A673 (cell line): ENCODE results near the gene ADARB2. TPM values are rescaled to one million over a fixed set of nuclear protein-coding genes. Genes with fewer than 3 reads are reported as not detected.

Experiments
- BruUV-seq: library from RNA; stranded (reverse); fragments of 400-500 nt; replicated peaks from 2 replicates; lab custom pipeline; 2021; lab: Mats Ljungman, UMichigan
- CTCF ChIA-PET: fragments of 300-600 bp; sonication (Branson Sonifier 250); formaldehyde crosslinking; loops from one replicate; lab custom pipeline; 2022; ENCODE audit warnings: antibody characterized with exemption; lab: Charles Lee
- POLR2A ChIA-PET: fragments of 300-600 bp; sonication (Branson Sonifier 250); formaldehyde crosslinking; loops from one replicate; lab custom pipeline; 2022; ENCODE audit warnings: antibody characterized with exemption; ENCODE audit not compliant: low non-redundant PET; lab: Charles Lee
- DNase-seq: peaks from one replicate; pipeline ENCODE4 v3.0.0-alpha.2; 2015; ENCODE audit warnings: low spot score
- H3K27ac ChIP-seq: fragments of 200-600 bp; sonication (generic); 2 replicates; pipeline ENCODE4 v1.5.1; 2016; ENCODE audit warnings: mixed run types, low read depth, mild to moderate bottlenecking, mixed read lengths, antibody characterized with exemption, low read length; ENCODE audit not compliant: poor library complexity, severe bottlenecking
- H3K27me3 ChIP-seq: fragments of 200-600 bp; sonication (generic); replicated peaks from 2 replicates; pipeline ENCODE4 v1.6.1; 2017; ENCODE audit warnings: mixed run types, low read depth, mild to moderate bottlenecking, mixed read lengths, antibody characterized with exemption, low read length; ENCODE audit not compliant: insufficient read depth, poor library complexity
- H3K36me3 ChIP-seq: fragments of 200-600 bp; sonication (generic); 2 replicates; pipeline ENCODE4 v1.6.1; 2016; ENCODE audit warnings: mixed run types, mild to moderate bottlenecking, mixed read lengths, antibody characterized with exemption, low read length; ENCODE audit not compliant: insufficient read depth, poor library complexity, severe bottlenecking
- H3K4me1 ChIP-seq: fragments of 200-600 bp; sonication (generic); 2 replicates; pipeline ENCODE4 v1.6.1; 2017; ENCODE audit warnings: mixed run types, mild to moderate bottlenecking, mixed read lengths, antibody characterized with exemption, low read length; ENCODE audit not compliant: insufficient read depth, poor library complexity, severe bottlenecking
- H3K4me3 ChIP-seq: fragments of 200-600 bp; sonication (generic); 2 replicates; pipeline ENCODE4 v1.5.1; 2016; ENCODE audit warnings: low read depth, mixed run types, mild to moderate bottlenecking, mixed read lengths, low read length; ENCODE audit not compliant: poor library complexity, severe bottlenecking
- H3K9me3 ChIP-seq: fragments of 200-600 bp; sonication (generic); 2 replicates; pipeline ENCODE4 v1.6.1; 2016; ENCODE audit warnings: mixed run types, low read depth, mild to moderate bottlenecking, mixed read lengths, antibody characterized with exemption, low read length; ENCODE audit not compliant: poor library complexity, severe bottlenecking
- EZH2 ChIP-seq: fragments of 200-600 bp; sonication (generic); IDR thresholded peaks from 2 replicates; pipeline ENCODE4 v1.6.1; 2017; ENCODE audit warnings: borderline replicate concordance, low read depth, mild to moderate bottlenecking, mixed read lengths, antibody characterized with exemption, low read length; ENCODE audit not compliant: poor library complexity, severe bottlenecking
- intact Hi-C: fragments of 100-400 bp; cut with micrococcal nuclease; formaldehyde crosslinking; loops from one replicate; pipeline ENCODE4 v1.10.0; 2022; ENCODE audit not compliant: unreplicated experiment
- total RNA-seq: library from RNA; stranded (reverse); gene quantifications from 2 replicates; pipeline ENCODE4 v1.2.3, GENCODE V29; 2021
- TF ChIP-seq, protein P1 (sequence below): fragments of 300-800, 200-600 bp; sonication (generic); conservative IDR thresholded peaks from 2 replicates; pipeline ENCODE4 v1.5.1; 2017; ENCODE audit warnings: low read depth, mild to moderate bottlenecking, antibody characterized with exemption, low read length, moderate library complexity, mixed read lengths

Gene ADARB2
- total RNA-seq, 1 experiment from 2014 or later, result not detected

GRCh38 chr10:1230592-1231275 is 506.6 kb downstream of the ADARB2 start:
- no peaks in the 10 kb centered on the region for H3K4me1 ChIP-seq
- no peak for DNase-seq
- no peak overlapping the region for H3K4me3 ChIP-seq
- intact Hi-C loops, result no loop called here
- H3K27me3 ChIP-seq, result peaks cover 44% of the 10 kb centered on the region
- BruUV-seq, result no TSS peak
- CTCF ChIA-PET, result no interaction called here
- TF ChIP-seq, protein P1, sequence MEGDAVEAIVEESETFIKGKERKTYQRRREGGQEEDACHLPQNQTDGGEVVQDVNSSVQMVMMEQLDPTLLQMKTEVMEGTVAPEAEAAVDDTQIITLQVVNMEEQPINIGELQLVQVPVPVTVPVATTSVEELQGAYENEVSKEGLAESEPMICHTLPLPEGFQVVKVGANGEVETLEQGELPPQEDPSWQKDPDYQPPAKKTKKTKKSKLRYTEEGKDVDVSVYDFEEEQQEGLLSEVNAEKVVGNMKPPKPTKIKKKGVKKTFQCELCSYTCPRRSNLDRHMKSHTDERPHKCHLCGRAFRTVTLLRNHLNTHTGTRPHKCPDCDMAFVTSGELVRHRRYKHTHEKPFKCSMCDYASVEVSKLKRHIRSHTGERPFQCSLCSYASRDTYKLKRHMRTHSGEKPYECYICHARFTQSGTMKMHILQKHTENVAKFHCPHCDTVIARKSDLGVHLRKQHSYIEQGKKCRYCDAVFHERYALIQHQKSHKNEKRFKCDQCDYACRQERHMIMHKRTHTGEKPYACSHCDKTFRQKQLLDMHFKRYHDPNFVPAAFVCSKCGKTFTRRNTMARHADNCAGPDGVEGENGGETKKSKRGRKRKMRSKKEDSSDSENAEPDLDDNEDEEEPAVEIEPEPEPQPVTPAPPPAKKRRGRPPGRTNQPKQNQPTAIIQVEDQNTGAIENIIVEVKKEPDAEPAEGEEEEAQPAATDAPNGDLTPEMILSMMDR, result no peak
- TF ChIP-seq EZH2, result no peak
- POLR2A ChIA-PET, result no interaction called here
- no peaks in the 10 kb centered on the region for H3K36me3 ChIP-seq
- H3K27ac ChIP-seq, result no peak overlapping the region
- no peaks in the 10 kb centered on the region for H3K9me3 ChIP-seq

- no TSS peak for BruUV-seq
- CTCF ChIA-PET, result no interaction called here
- H3K27me3 ChIP-seq, result peaks cover 44% of the 10 kb centered on the region
- POLR2A ChIA-PET, result no interaction called here
- H3K36me3 ChIP-seq, result no peaks in the 10 kb centered on the region
- no peak overlapping the region for H3K4me3 ChIP-seq
- no peak overlapping the region for H3K27ac ChIP-seq
- no peak for DNase-seq
- TF ChIP-seq EZH2, result no peak
- TF ChIP-seq, protein P1, result no peak
- no peaks in the 10 kb centered on the region for H3K9me3 ChIP-seq
- intact Hi-C loops, result no loop called here
- H3K4me1 ChIP-seq, result no peaks in the 10 kb centered on the region
Observed at GRCh38 chr10:1230138-1230537, 507.2 kb downstream of the ADARB2 start.

DNA sequence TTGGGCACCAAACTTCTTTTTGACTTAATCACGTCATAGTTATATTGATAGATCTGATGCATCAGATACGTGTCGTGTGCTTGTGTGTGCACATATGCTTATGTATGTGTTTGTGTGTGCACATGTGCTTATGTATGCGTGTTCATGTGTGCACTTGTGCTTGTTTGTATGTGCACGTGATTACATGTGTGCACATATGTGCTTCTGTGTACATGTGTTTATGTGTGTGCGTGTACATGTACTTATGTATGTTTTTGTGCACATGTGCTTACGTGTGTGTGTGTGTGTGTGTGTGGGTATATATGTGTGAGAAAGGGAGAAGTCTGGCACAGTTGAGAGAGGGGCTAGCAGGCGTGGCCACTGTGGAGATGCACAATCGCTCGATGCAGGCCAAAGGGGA is 507.8 kb downstream of the ADARB2 start:
- H3K36me3 ChIP-seq, result no peaks in the 10 kb centered on the region
- peaks cover 43% of the 10 kb centered on the region for H3K27me3 ChIP-seq
- DNase-seq, result no peak
- ChIA-PET POLR2A (no interaction called here), CTCF (no interaction called here)
- no peak overlapping the region for H3K4me3 ChIP-seq
- no peak overlapping the region for H3K27ac ChIP-seq
- no peak for TF ChIP-seq EZH2
- TF ChIP-seq, protein P1, result no peak
- no TSS peak for BruUV-seq
- H3K4me1 ChIP-seq, result no peaks in the 10 kb centered on the region
- H3K9me3 ChIP-seq, result no peaks in the 10 kb centered on the region
- intact Hi-C loops, result no loop called here
